GM23248 (cell line): ENCODE data around the gene SMIM38.

Source experiments
- EZH2 ChIP-seq: fragments of 200-600 bp; sonication (generic); IDR thresholded peaks from 2 replicates; pipeline ENCODE4 v1.6.1; 2018; ENCODE audit warnings: antibody characterized with exemption, mild to moderate bottlenecking; ENCODE audit not compliant: insufficient read depth, poor library complexity, severe bottlenecking
- EZH2phosphoT487 ChIP-seq: fragments of 200-600 bp; sonication (generic); IDR thresholded peaks from 2 replicates; pipeline ENCODE4 v1.6.1; 2018; ENCODE audit warnings: antibody characterized with exemption, moderate library complexity, mild to moderate bottlenecking, low read depth; ENCODE audit not compliant: insufficient read depth

DNA sequence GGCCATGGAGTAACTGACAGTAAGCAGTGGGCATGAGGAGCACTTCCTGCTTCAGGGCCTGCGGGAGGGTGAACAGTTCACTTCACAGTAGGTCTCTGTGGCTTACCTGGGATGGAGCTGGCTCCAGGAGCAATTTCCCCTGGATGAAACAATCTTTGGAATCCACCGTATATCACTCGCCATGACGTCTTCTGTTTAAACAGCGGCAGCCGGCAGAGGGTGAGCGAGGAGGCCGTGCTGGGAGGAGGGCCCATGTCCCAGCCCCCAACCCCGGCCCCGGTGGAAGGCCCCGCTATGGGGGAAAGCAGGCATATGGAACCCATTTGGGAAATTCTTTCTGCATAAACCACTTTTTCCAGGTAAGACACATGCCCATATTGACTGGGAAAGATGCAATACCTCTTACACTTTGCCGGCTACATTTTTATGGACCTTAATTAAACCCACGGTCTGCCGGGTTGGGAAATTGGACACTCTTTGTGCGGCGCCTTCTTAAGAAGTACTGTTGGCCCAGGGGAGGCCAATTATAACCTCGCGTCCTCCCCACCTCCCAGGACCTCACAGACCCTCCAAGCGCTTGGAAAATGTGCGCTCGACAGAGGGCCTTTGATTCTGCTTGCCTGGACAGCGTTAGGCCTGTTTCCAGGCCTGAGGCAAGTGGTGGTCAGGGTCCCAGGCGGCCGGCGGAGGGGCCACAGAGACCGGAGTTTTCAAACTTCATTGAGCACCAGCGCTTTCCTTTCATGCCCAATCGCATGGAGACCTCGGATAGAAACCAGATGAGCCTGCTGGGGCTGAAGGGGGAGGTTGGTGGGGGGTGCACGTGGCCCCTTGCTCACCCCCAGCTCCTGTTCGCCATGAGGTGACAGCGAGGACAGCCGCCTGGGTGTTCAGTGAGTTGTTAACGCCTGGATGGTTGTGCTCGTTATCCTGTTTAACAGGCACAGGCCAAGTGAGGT is 40.4 kb downstream of the SMIM38 start:
- TF ChIP-seq EZH2: no peak
- TF ChIP-seq EZH2phosphoT487: no peak
